T-helper 2 cell (primary cell): ENCODE measurements around the gene FAM168B.
A peak's percentile ranks its signal among the peaks of the same experiment; 100 is the strongest.
"Not testable (repeated sequence)": the region's sequence is repeated elsewhere in the genome, so short reads cannot be mapped to it uniquely, and the experiment has no call there.

ENCODE experiments used
- DNase-seq, 5 experiments: peaks; one replicate each; pipeline versions ENCODE4 v3.0.0 to v3.0.0-alpha.2; 2012 to 2022
- total RNA-seq, 2 donors: gene quantifications; one replicate each; lab custom pipeline; 2026; lab: John Stamatoyannopoulos, UW

FAM168B gene
- 117 to 151 reads per million in 2 donors for total RNA-seq

- DNase-seq = peak; percentile 77 to 96 (median 82)
Measured at GRCh38 chr2:131093006-131093695, at the start of gene FAM168B. Gene FAM168B, minus strand, starts transcription at chr2:131093460. Its CDS starts 10,814 bp downstream, at chr2:131082646.

GRCh38 chr2:131142849-131143248, 49.6 kb upstream of the FAM168B start:
- peak in 1 of 5 experiments; percentile 26 for DNase-seq

GRCh38 chr2:131140581-131140980, 47.3 kb upstream of the FAM168B start:
- no peak for DNase-seq

- DNase-seq = no peak
Measured at GRCh38 chr2:131132729-131133128, 39.5 kb upstream of the FAM168B start.

- no peak for DNase-seq
Measured at GRCh38 chr2:131130298-131130596, 37.0 kb upstream of the FAM168B start.

GRCh38 chr2:131127981-131128380, 34.7 kb upstream of the FAM168B start:
- no peak for DNase-seq

- DNase-seq = no peak
Measured at GRCh38 chr2:131127076-131127475, 33.8 kb upstream of the FAM168B start.

GRCh38 chr2:131126436-131126835, 33.2 kb upstream of the FAM168B start:
- no peak for DNase-seq

GRCh38 chr2:131125195-131125757, 32.0 kb upstream of the FAM168B start:
- no peak for DNase-seq

- DNase-seq = no peak
Measured at GRCh38 chr2:131123192-131123591, 29.9 kb upstream of the FAM168B start.

- DNase-seq = no peak
Measured at GRCh38 chr2:131122496-131122895, 29.2 kb upstream of the FAM168B start.

- no peak for DNase-seq
Measured at GRCh38 chr2:131121464-131121863, 28.2 kb upstream of the FAM168B start.

- DNase-seq = no peak
Measured at GRCh38 chr2:131120815-131121317, 27.6 kb upstream of the FAM168B start.

GRCh38 chr2:131115752-131116151, 22.5 kb upstream of the FAM168B start:
- peak in 1 of 5 experiments; percentile 78 for DNase-seq

GRCh38 chr2:131114950-131115349, 21.7 kb upstream of the FAM168B start:
- not testable (repeated sequence) for DNase-seq

- DNase-seq = no peak
Measured at GRCh38 chr2:131113566-131114227, 20.4 kb upstream of the FAM168B start.

GRCh38 chr2:131112529-131112928, 19.3 kb upstream of the FAM168B start:
- no peak for DNase-seq

- DNase-seq = peak in 4 of 5 experiments; percentile 4 to 36 (median 22)
Measured at GRCh38 chr2:131105950-131106801, 12.9 kb upstream of the FAM168B start.

GRCh38 chr2:131105156-131105949, 12.1 kb upstream of the FAM168B start, which contains the start of gene PLEKHB2:
Gene PLEKHB2, plus strand, starts transcription at chr2:131105336. Its CDS starts 15,606 bp downstream, at chr2:131120942.
- peak; percentile 85 to 94 (median 88) for DNase-seq

- peak in 4 of 5 experiments; percentile 16 to 78 (median 57) for DNase-seq
Measured at GRCh38 chr2:131104487-131105155, 11.4 kb upstream of the FAM168B start.

GRCh38 chr2:131103165-131103564, 9.9 kb upstream of the FAM168B start:
- no peak for DNase-seq
